Liver (tissue), 3 donors: ENCODE data around the gene POFUT2.

Experiments
- GABPA ChIP-seq, 2 donors: IDR thresholded peaks in 1 of 2; conservative IDR thresholded peaks in 1 of 2; 2 replicates each; pipeline ENCODE4 v1.6.1; 2016; ENCODE audit warnings: antibody characterized with exemption in 2 of 2, mild to moderate bottlenecking in 1 of 2, moderate library complexity in 1 of 2
- HNF4G ChIP-seq: IDR thresholded peaks from 2 replicates; pipeline ENCODE4 v1.6.1; 2016; ENCODE audit warnings: antibody characterized with exemption
- NR2F2 ChIP-seq: IDR thresholded peaks from 2 replicates; pipeline ENCODE4 v1.6.1; 2016; ENCODE audit warnings: antibody characterized with exemption
- RXRA ChIP-seq, 2 donors: IDR thresholded peaks; 2 replicates each; pipeline ENCODE4 v1.6.1; 2017 to 2018; ENCODE audit warnings: antibody characterized with exemption in 2 of 2, mild to moderate bottlenecking in 1 of 2
- SP1 ChIP-seq: IDR thresholded peaks from 2 replicates; pipeline ENCODE4 v1.6.1; 2018; ENCODE audit warnings: antibody characterized with exemption, mild to moderate bottlenecking
- TAF1 ChIP-seq: conservative IDR thresholded peaks from 2 replicates; pipeline ENCODE4 v1.6.1; 2016; ENCODE audit warnings: antibody characterized with exemption, mild to moderate bottlenecking
- TF ChIP-seq, protein P1 (sequence below): fragments of 150-350 bp; IDR thresholded peaks from 2 replicates; pipeline ENCODE4 v1.5.1; 2017; ENCODE audit warnings: improper control_type of control experiment, low read depth, low read length; ENCODE audit not compliant: missing input control
- TF ChIP-seq, protein P2 (sequence below): IDR thresholded peaks from 2 replicates; pipeline ENCODE4 v1.6.1; 2016; ENCODE audit warnings: antibody characterized with exemption
- TF ChIP-seq, protein P3 (sequence below): IDR thresholded peaks from 2 replicates; pipeline ENCODE4 v1.6.1; 2016; ENCODE audit warnings: antibody characterized with exemption, mild to moderate bottlenecking
- TF ChIP-seq, protein P4 (sequence below): IDR thresholded peaks from 2 replicates; pipeline ENCODE4 v1.6.1; 2016; ENCODE audit warnings: antibody characterized with exemption
- TF ChIP-seq, protein P5 (sequence below): IDR thresholded peaks from 2 replicates; pipeline ENCODE4 v1.6.1; 2016; ENCODE audit warnings: antibody characterized with exemption
- donor health status: healthy.
- donor health status: healthy.

DNA sequence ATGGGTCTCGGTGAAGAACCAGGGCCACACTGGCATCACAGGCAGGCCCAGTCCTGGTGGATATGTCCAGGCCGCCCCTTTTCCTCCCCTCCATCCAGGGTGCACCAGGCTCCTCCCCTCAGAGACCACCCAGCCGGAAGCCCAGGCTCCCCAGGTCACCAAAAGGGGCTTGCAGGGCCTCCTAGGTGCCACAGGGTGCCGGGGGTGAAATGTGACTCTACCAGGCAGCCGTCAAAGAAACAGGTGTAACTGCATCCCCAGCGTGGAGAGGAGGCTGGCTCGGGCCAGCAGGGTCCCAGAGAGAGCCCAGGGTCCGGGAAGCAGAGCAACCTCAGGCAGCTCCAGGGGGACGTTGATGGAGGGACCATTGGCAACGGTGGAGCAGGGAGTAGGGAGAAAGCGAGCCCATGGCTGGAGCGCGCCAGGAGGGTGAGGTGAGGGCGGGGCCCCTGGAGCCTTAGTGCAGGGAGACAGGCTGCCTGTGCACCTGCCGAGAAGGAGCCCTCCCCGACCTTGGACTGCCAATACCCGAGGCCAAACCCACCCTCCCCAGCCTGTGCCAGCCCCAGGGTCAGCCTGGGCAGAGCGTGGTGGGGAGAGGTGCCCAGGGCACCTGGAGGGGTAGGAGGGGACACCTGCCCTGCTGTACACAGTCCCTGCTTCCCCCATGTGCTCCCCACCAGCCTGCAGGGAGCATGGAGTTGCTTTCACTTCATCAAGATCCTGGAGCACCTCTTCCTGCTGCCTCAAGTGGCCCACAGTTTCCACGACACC, 48.3 kb upstream of the POFUT2 start:
- TF ChIP-seq, protein P1, sequence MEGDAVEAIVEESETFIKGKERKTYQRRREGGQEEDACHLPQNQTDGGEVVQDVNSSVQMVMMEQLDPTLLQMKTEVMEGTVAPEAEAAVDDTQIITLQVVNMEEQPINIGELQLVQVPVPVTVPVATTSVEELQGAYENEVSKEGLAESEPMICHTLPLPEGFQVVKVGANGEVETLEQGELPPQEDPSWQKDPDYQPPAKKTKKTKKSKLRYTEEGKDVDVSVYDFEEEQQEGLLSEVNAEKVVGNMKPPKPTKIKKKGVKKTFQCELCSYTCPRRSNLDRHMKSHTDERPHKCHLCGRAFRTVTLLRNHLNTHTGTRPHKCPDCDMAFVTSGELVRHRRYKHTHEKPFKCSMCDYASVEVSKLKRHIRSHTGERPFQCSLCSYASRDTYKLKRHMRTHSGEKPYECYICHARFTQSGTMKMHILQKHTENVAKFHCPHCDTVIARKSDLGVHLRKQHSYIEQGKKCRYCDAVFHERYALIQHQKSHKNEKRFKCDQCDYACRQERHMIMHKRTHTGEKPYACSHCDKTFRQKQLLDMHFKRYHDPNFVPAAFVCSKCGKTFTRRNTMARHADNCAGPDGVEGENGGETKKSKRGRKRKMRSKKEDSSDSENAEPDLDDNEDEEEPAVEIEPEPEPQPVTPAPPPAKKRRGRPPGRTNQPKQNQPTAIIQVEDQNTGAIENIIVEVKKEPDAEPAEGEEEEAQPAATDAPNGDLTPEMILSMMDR: no peak
- TF ChIP-seq GABPA (IDR thresholded peaks at IDR 0.05 in 1 of 2, conservative IDR thresholded peaks at IDR 0.05 in 1 of 2) (no peak), TAF1 (no peak), NR2F2 (no peak), HNF4G (no peak), RXRA (IDR thresholded peaks at IDR 0.05) (no peak), SP1 (no peak)
- TF ChIP-seq, protein P2, sequence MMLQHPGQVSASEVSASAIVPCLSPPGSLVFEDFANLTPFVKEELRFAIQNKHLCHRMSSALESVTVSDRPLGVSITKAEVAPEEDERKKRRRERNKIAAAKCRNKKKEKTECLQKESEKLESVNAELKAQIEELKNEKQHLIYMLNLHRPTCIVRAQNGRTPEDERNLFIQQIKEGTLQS: no peak
- TF ChIP-seq, protein P3, sequence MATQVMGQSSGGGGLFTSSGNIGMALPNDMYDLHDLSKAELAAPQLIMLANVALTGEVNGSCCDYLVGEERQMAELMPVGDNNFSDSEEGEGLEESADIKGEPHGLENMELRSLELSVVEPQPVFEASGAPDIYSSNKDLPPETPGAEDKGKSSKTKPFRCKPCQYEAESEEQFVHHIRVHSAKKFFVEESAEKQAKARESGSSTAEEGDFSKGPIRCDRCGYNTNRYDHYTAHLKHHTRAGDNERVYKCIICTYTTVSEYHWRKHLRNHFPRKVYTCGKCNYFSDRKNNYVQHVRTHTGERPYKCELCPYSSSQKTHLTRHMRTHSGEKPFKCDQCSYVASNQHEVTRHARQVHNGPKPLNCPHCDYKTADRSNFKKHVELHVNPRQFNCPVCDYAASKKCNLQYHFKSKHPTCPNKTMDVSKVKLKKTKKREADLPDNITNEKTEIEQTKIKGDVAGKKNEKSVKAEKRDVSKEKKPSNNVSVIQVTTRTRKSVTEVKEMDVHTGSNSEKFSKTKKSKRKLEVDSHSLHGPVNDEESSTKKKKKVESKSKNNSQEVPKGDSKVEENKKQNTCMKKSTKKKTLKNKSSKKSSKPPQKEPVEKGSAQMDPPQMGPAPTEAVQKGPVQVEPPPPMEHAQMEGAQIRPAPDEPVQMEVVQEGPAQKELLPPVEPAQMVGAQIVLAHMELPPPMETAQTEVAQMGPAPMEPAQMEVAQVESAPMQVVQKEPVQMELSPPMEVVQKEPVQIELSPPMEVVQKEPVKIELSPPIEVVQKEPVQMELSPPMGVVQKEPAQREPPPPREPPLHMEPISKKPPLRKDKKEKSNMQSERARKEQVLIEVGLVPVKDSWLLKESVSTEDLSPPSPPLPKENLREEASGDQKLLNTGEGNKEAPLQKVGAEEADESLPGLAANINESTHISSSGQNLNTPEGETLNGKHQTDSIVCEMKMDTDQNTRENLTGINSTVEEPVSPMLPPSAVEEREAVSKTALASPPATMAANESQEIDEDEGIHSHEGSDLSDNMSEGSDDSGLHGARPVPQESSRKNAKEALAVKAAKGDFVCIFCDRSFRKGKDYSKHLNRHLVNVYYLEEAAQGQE: no peak
- TF ChIP-seq, protein P4, sequence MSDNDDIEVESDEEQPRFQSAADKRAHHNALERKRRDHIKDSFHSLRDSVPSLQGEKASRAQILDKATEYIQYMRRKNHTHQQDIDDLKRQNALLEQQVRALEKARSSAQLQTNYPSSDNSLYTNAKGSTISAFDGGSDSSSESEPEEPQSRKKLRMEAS: no peak
- TF ChIP-seq, protein P5, sequence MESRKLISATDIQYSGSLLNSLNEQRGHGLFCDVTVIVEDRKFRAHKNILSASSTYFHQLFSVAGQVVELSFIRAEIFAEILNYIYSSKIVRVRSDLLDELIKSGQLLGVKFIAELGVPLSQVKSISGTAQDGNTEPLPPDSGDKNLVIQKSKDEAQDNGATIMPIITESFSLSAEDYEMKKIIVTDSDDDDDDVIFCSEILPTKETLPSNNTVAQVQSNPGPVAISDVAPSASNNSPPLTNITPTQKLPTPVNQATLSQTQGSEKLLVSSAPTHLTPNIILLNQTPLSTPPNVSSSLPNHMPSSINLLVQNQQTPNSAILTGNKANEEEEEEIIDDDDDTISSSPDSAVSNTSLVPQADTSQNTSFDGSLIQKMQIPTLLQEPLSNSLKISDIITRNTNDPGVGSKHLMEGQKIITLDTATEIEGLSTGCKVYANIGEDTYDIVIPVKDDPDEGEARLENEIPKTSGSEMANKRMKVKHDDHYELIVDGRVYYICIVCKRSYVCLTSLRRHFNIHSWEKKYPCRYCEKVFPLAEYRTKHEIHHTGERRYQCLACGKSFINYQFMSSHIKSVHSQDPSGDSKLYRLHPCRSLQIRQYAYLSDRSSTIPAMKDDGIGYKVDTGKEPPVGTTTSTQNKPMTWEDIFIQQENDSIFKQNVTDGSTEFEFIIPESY: no peak
